Measurements from ENCODE around the gene SASH1.

DNA sequence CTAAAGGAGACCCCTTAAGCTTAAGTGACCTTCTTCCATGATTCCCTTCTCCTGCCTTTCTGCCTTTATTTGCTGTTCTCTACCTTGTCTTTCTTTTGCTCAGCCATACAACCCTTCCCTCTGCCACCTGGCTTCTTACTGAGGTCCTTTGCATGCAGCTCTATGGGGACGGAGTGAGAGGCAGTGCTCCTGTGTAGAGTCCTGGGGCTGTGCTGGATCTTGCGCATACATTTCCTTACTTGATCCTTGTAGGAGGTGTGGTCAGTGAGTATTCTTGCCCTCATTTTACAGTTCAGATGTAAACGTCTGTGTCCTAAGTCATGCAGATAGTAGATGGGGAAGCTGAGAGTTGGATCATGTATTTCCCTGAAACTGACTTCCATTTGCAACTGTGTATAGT is 5.7 kb downstream of the SASH1 start:
- TF ChIP-seq, protein P1, sequence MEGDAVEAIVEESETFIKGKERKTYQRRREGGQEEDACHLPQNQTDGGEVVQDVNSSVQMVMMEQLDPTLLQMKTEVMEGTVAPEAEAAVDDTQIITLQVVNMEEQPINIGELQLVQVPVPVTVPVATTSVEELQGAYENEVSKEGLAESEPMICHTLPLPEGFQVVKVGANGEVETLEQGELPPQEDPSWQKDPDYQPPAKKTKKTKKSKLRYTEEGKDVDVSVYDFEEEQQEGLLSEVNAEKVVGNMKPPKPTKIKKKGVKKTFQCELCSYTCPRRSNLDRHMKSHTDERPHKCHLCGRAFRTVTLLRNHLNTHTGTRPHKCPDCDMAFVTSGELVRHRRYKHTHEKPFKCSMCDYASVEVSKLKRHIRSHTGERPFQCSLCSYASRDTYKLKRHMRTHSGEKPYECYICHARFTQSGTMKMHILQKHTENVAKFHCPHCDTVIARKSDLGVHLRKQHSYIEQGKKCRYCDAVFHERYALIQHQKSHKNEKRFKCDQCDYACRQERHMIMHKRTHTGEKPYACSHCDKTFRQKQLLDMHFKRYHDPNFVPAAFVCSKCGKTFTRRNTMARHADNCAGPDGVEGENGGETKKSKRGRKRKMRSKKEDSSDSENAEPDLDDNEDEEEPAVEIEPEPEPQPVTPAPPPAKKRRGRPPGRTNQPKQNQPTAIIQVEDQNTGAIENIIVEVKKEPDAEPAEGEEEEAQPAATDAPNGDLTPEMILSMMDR (IDR thresholded peaks at IDR 0.05; ENCODE audit: low read depth, low read length, poor library complexity, severe bottlenecking), result no peak
- no peak for TF ChIP-seq EZH2phosphoT487 (IDR thresholded peaks at IDR 0.05; ENCODE audit: borderline replicate concordance, low read length)

Data from DOHH2 (cell line).